ENCODE data around the gene ROPN1B.
"Not testable (repeated sequence)": the region's sequence is repeated elsewhere in the genome, so short reads cannot be mapped to it uniquely, and the experiment has no call there.

ROPN1B gene

DNA sequence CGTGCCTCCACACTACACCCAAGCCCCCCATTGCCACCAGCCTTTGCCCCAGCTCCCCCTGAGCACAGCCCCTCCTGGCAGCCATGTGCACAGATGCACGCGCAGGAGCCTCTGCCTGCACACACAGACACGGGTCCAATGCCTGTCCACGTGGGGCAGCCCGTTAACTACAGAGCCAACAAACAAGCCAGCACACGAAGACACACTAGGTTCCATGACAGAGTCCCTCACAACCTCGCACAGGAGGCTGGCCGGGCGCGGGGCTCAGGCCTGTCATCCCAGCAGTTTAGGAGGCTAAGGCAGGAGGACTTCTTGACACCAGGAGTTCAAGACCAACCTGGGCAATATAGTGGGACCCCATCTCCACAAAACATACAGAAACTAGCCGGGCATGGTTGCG lies 43.3 kb upstream of the ROPN1B start:
- not testable (repeated sequence) for H3K27ac ChIP-seq (ENCODE audit: low read depth, low read length, poor library complexity, severe bottlenecking); H4K20me1 ChIP-seq (ENCODE audit: insufficient read depth, low read length); H3F3A ChIP-seq (ENCODE audit: insufficient read depth, low read length); H3K27me3 ChIP-seq (ENCODE audit: insufficient read depth, low read length); H3K9ac ChIP-seq (ENCODE audit: low read length); H3K4me2 ChIP-seq (ENCODE audit: low read length); H3K4me1 ChIP-seq (ENCODE audit: insufficient read depth, low read length, severe bottlenecking); H3K36me3 ChIP-seq (ENCODE audit: insufficient read depth, low read length); H3K4me3 ChIP-seq (ENCODE audit: low read depth, low read length, poor library complexity, severe bottlenecking); H3K79me2 ChIP-seq (ENCODE audit: insufficient read depth, low read length); H3K9me3 ChIP-seq (ENCODE audit: low read length); H2AFZ ChIP-seq (ENCODE audit: low read length); H3K9me2 ChIP-seq (ENCODE audit: low read depth, low read length)

DNA sequence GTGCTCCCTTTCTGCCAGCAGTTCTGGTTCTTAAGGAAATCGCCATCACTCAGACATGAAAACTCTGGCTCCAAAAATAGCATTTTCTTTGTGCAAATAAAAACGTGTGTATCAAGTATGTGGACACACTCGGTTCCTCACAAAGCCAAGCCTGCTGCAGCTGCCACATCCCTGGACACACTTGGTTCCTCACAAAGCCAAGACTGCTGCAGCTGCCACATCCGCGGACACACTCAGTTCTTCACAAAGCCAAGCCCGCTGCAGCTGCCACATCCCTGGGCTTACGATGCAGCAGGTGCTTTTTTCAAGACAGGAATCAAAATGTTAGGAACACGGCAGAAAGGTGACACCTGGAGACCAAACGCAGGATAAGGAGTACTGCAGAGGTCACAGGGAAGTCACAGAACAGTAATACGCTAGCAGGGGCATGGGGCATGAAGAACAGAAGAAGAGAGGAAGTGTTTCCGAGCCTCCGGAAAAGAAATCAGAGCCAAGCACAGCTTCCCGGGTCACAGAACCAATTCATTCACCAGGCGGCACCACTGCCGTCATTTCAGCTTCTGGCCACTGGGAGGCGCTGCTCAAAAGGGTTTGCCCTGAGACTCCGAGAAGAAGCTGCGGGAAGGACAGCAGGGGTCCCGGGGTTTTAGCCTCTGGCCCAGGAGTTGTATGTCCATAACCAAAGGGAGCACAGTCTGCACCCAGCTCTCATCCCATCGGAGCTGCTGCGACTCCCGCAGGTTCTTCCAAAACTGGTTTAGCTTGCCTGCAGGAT lies 40.0 kb upstream of the ROPN1B start:
- H4K20me1 ChIP-seq (ENCODE audit: insufficient read depth, low read length); H3K36me3 ChIP-seq (ENCODE audit: insufficient read depth, low read length); H3K27me3 ChIP-seq (ENCODE audit: insufficient read depth, low read length); H3K79me2 ChIP-seq (ENCODE audit: insufficient read depth, low read length); H3K9me2 ChIP-seq (ENCODE audit: low read depth, low read length); H3K9ac ChIP-seq (ENCODE audit: low read length); H3K4me3 ChIP-seq (ENCODE audit: low read depth, low read length, poor library complexity, severe bottlenecking); H3K4me2 ChIP-seq (ENCODE audit: low read length); H3K4me1 ChIP-seq (ENCODE audit: insufficient read depth, low read length, severe bottlenecking); H3F3A ChIP-seq (ENCODE audit: insufficient read depth, low read length); H2AFZ ChIP-seq (ENCODE audit: low read length); H3K9me3 ChIP-seq (ENCODE audit: low read length); H3K27ac ChIP-seq (ENCODE audit: low read depth, low read length, poor library complexity, severe bottlenecking): not testable (repeated sequence)
- TF ChIP-seq, protein P1, sequence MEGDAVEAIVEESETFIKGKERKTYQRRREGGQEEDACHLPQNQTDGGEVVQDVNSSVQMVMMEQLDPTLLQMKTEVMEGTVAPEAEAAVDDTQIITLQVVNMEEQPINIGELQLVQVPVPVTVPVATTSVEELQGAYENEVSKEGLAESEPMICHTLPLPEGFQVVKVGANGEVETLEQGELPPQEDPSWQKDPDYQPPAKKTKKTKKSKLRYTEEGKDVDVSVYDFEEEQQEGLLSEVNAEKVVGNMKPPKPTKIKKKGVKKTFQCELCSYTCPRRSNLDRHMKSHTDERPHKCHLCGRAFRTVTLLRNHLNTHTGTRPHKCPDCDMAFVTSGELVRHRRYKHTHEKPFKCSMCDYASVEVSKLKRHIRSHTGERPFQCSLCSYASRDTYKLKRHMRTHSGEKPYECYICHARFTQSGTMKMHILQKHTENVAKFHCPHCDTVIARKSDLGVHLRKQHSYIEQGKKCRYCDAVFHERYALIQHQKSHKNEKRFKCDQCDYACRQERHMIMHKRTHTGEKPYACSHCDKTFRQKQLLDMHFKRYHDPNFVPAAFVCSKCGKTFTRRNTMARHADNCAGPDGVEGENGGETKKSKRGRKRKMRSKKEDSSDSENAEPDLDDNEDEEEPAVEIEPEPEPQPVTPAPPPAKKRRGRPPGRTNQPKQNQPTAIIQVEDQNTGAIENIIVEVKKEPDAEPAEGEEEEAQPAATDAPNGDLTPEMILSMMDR (IDR thresholded peaks at IDR 0.05; ENCODE audit: low read length), result peak; percentile 59

DNA sequence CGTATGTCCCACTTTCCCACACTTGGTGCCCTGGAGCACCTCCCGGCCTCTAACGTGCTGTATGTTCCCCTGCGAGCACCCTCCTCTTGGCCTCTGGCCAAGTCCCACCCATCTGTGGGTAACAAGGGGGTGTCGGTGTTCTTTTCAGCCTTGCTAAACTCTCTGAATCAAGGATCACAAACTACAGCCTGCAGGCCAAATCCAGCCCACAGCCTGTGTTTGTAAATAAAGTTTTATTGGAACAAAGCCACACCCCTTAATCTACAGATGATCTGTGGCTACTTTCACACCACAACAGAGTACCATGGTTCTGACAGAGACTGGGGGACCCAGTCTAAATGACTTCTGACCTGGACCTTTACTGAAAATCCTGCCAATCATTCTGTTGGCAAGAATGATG lies 39.2 kb upstream of the ROPN1B start:
- H3K36me3 ChIP-seq (ENCODE audit: insufficient read depth, low read length); H3K9me3 ChIP-seq (ENCODE audit: low read length); H3K4me1 ChIP-seq (ENCODE audit: insufficient read depth, low read length, severe bottlenecking); H3F3A ChIP-seq (ENCODE audit: insufficient read depth, low read length); H4K20me1 ChIP-seq (ENCODE audit: insufficient read depth, low read length); H2AFZ ChIP-seq (ENCODE audit: low read length); H3K9ac ChIP-seq (ENCODE audit: low read length); H3K27ac ChIP-seq (ENCODE audit: low read depth, low read length, poor library complexity, severe bottlenecking); H3K27me3 ChIP-seq (ENCODE audit: insufficient read depth, low read length); H3K9me2 ChIP-seq (ENCODE audit: low read depth, low read length); H3K79me2 ChIP-seq (ENCODE audit: insufficient read depth, low read length); H3K4me2 ChIP-seq (ENCODE audit: low read length); H3K4me3 ChIP-seq (ENCODE audit: low read depth, low read length, poor library complexity, severe bottlenecking): not testable (repeated sequence)

DNA sequence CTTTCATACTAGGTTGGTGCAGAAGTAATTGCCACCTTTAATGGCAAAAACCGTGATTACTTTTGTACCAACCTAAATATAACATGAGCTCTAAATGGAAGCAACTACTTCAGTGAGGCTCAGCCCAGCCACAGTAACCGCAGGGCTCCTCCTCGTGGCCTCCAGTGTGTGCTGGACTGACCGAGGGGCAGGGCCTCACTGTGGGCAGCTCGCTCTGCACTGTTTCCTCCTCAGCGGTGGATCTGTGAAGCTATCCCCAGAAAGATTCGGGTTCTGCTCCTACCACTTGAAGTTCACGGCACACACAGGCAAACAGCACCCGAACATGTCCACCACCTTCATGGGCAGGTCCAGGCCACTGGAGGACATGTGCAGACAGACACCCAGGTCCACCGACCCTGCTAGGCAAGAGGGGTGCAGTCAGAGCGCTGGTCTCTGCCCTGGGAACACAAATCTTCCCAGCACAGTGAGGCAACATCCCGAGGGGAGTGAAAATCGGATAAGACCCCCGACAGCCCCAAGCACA lies 37.6 kb upstream of the ROPN1B start:
- not testable (repeated sequence) for H3K36me3 ChIP-seq (ENCODE audit: insufficient read depth, low read length); H4K20me1 ChIP-seq (ENCODE audit: insufficient read depth, low read length); H3K27ac ChIP-seq (ENCODE audit: low read depth, low read length, poor library complexity, severe bottlenecking); H3K27me3 ChIP-seq (ENCODE audit: insufficient read depth, low read length); H3K4me1 ChIP-seq (ENCODE audit: insufficient read depth, low read length, severe bottlenecking); H2AFZ ChIP-seq (ENCODE audit: low read length); H3K9ac ChIP-seq (ENCODE audit: low read length); H3K4me2 ChIP-seq (ENCODE audit: low read length); H3K9me2 ChIP-seq (ENCODE audit: low read depth, low read length); H3K79me2 ChIP-seq (ENCODE audit: insufficient read depth, low read length); H3F3A ChIP-seq (ENCODE audit: insufficient read depth, low read length); H3K9me3 ChIP-seq (ENCODE audit: low read length); H3K4me3 ChIP-seq (ENCODE audit: low read depth, low read length, poor library complexity, severe bottlenecking)

DNA sequence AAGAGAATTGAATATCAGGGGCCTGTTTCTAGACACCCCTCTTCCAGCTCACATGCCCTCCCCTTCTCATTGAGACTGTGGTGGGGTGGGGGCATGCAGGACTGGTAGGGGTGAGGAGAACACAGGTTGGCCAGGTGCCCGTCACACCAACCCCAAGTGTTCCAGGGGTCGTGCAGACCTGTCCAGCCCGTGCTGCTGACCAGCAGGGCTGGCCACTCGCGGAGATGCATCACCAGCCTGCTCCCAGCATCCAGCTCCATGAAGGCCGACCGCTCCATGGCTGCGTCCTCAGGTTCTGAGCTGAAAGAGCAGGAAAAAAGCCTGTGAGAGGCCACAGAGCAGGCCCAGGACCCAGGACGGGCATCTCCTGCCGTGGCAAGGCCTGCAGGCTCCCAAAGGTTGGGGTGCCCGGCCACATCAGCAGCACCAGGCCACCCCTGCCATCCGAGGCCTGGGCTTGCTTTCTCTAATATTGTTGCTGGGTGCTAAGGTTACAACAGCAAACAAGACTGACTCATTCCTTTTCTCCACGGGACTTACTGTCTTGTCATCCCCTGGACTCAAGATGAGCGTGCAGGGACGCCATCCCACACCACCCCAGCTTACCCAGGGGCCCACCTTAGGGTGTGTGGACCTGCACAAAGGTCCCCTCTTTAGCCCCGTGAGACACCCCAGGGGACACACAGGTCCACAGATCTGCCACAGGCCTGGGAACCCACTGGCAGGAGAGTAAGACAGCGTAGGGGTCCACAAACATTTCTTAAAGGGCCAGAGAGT lies 35.4 kb upstream of the ROPN1B start:
- not testable (repeated sequence) for H4K20me1 ChIP-seq (ENCODE audit: insufficient read depth, low read length); H3K9me3 ChIP-seq (ENCODE audit: low read length); H3K4me3 ChIP-seq (ENCODE audit: low read depth, low read length, poor library complexity, severe bottlenecking); H3K79me2 ChIP-seq (ENCODE audit: insufficient read depth, low read length); H3K27ac ChIP-seq (ENCODE audit: low read depth, low read length, poor library complexity, severe bottlenecking); H3K27me3 ChIP-seq (ENCODE audit: insufficient read depth, low read length); H3K4me2 ChIP-seq (ENCODE audit: low read length); H3K9ac ChIP-seq (ENCODE audit: low read length); H3K36me3 ChIP-seq (ENCODE audit: insufficient read depth, low read length); H3K9me2 ChIP-seq (ENCODE audit: low read depth, low read length); H3F3A ChIP-seq (ENCODE audit: insufficient read depth, low read length); H2AFZ ChIP-seq (ENCODE audit: low read length); H3K4me1 ChIP-seq (ENCODE audit: insufficient read depth, low read length, severe bottlenecking)

DNA sequence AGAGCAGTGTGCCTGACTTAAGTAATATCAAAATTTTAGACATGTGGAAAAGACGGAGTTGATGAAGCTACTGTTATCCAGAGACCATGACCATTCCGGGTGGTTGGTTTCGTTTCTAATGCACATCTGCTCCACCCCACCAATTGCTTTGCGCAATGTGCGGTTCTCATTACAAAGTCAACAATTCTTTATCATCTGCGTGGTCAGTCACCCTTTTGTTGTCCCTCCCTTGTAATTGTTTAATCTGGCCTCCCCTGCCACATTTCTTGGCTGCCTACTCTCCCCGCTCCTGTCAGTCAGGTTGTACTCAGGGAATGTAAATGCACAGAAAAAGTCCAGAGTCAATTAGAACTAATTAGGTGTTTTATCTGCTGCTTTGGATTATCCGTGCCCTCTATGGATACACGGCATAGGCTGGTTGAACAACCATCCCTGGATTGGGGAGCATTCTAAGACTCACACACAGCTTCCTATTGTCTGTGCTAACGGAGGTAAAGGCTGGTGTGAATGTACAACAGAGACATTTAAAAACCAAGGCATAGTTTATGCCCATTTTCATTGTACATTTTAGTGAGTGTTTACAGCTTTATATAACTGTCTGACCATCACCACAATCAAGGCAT lies 33.6 kb upstream of the ROPN1B start:
- H3K79me2 ChIP-seq (ENCODE audit: insufficient read depth, low read length); H2AFZ ChIP-seq (ENCODE audit: low read length); H3K36me3 ChIP-seq (ENCODE audit: insufficient read depth, low read length); H3K4me1 ChIP-seq (ENCODE audit: insufficient read depth, low read length, severe bottlenecking); H3K4me2 ChIP-seq (ENCODE audit: low read length); H3F3A ChIP-seq (ENCODE audit: insufficient read depth, low read length); H3K9me2 ChIP-seq (ENCODE audit: low read depth, low read length); H3K9ac ChIP-seq (ENCODE audit: low read length); H4K20me1 ChIP-seq (ENCODE audit: insufficient read depth, low read length); H3K27ac ChIP-seq (ENCODE audit: low read depth, low read length, poor library complexity, severe bottlenecking); H3K4me3 ChIP-seq (ENCODE audit: low read depth, low read length, poor library complexity, severe bottlenecking); H3K9me3 ChIP-seq (ENCODE audit: low read length); H3K27me3 ChIP-seq (ENCODE audit: insufficient read depth, low read length): not testable (repeated sequence)

Data from OCI-LY1 (cell line).